GM13977 (cell line): Measurements from ENCODE around the gene ZNF816.

ENCODE experiments used
- DNase-seq: peaks from one replicate; pipeline ENCODE4 v3.0.0; 2012; ENCODE audit warnings: low spot score
- in situ Hi-C: fragments of 300-500 bp; cut with MboI; formaldehyde crosslinking; loops from one replicate; pipeline ENCODE4 v1.12.0; 2022; ENCODE audit warnings: low sequenced_read_pairs, low pct_unique_long_range_greater_than_20kb, mixed read lengths, inconsistent platforms; ENCODE audit not compliant: unreplicated experiment
- TF ChIP-seq, protein P1 (sequence below): IDR thresholded peaks from 2 replicates; pipeline ENCODE4 v1.5.1; 2012; ENCODE audit warnings: mild to moderate bottlenecking, control low read depth; ENCODE audit not compliant: insufficient read depth; ENCODE audit errors: extremely low read depth, missing control alignments

ZNF816 gene

DNA sequence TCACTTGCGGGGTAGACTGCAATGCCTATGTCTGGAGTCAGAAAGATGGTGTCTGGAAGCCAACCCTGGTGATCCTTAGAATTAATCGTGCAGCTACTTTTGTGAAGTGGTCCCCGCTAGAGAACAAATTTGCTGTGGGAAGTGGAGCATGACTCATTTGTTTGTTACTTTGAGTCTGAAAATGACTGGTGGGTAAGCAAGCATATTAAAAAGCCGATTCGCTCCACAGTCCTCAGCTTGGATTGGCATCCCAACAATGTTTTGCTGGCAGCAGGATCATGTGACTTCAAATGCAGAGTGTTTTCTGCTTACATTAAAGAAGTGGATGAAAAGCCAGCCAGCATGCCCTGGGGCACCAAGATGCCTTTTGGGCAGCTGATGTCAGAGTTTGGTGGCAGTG is 41.6 kb upstream of the ZNF816 start:
- no peak for DNase-seq
- in situ Hi-C loops, result no loop called here
- TF ChIP-seq, protein P1, sequence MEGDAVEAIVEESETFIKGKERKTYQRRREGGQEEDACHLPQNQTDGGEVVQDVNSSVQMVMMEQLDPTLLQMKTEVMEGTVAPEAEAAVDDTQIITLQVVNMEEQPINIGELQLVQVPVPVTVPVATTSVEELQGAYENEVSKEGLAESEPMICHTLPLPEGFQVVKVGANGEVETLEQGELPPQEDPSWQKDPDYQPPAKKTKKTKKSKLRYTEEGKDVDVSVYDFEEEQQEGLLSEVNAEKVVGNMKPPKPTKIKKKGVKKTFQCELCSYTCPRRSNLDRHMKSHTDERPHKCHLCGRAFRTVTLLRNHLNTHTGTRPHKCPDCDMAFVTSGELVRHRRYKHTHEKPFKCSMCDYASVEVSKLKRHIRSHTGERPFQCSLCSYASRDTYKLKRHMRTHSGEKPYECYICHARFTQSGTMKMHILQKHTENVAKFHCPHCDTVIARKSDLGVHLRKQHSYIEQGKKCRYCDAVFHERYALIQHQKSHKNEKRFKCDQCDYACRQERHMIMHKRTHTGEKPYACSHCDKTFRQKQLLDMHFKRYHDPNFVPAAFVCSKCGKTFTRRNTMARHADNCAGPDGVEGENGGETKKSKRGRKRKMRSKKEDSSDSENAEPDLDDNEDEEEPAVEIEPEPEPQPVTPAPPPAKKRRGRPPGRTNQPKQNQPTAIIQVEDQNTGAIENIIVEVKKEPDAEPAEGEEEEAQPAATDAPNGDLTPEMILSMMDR, result no peak

DNA sequence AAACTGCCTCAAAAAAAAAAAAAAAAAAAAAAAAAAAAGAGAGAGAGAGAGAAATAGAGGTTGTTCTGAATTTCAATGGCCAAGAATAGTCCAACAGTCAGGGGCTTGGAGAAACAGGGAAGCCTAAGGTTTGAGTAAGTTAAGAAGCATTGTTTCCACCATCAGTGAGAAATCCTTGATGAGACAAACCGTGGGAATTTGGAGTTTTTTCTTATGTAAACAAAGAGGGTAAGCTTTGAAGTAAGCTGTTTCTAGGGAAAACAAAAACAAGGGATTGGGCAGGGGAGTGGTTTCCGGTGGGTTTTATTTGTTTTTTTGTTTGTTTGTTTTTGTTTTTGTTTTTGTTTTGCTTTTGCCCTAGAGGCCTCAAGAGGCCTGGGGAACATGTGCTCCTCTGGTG is 39.8 kb upstream of the ZNF816 start:
- in situ Hi-C loops, result no loop called here
- no peak for DNase-seq
- TF ChIP-seq, protein P1, result no peak

DNA sequence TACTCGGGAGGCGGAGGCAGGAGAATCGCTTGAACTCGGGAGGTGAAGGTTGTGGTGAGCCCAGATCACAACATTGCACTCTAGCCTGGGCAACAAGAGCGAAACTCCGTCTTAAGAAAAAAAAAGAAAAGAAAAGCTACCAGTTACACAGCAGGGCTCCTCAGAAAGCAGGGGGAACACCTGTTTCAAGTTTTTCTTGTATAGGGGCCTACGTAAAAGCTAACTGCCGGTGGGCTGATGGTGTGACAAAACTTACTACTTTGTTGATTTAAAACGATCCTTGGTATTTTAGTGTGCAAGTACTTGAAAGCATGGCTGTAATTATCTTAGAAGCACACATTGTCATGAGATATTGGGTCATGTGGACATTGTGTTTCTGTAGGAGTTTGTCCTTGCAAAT is 35.3 kb upstream of the ZNF816 start:
- in situ Hi-C loops, result no loop called here
- DNase-seq, result no peak
- TF ChIP-seq, protein P1, result no peak

DNA sequence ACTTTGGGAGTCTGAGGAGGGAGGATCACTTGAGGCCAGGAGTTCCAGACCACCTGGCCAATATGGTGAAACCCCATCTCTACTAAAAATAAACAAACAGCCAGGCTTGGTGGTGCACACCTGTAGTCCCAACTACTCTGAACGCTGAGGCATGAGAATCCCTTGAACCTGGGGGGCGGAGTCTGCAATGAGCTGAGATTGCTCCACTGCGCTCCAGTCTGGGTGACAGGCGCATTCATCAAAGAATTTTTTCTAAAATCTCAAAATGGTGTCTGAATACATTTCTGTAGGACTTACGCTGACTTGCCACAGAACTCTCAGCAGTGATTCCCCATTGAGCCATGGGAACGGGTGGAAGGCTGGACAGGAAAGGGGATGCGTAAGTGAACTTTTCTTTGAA is 33.0 kb upstream of the ZNF816 start:
- TF ChIP-seq, protein P1, result no peak
- in situ Hi-C loops, result no loop called here
- no peak for DNase-seq

DNA sequence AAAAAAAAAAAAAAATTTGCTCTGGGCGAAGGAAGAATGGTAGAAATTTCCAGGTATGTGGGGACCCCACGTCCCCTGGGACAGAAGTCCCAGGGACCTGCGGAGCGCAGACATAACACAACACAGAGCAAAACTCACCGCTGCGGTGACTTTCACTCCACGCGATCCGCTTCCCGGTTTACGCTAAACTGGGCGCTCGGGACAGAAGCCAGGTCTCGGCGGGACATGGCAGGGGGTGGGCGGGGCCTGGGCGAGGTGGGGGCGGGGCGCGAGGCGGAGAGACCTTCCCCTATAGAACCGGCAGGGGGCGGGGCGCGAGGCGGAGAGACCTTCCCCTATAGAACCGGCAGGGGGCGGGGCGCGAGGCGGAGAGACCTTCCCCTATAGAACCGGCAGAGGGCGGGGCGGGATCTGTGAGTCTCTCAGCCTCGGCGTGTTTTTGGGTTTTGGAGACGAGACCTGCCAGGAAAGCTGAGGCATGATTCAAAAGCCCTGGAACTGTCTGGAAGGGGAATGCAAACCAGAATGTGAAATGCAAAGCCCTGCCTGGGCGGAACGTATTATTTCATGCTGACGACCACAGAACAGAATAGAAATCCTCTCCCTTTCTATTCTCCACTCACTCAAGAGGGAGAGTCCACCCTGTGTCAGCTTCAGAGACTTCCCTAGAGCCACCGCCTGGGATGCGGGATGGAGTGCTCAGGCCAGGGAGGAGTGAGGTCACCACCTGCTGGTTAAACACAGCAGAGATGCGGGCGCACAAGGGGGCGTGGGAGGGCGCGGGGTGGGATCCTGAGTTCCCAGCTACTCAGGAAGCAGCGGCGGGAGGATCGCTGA is 30.9 kb upstream of the ZNF816 start:
- in situ Hi-C loops, result no loop called here
- peak; percentile 77 for DNase-seq
- TF ChIP-seq, protein P1, result peak; percentile 36

DNA sequence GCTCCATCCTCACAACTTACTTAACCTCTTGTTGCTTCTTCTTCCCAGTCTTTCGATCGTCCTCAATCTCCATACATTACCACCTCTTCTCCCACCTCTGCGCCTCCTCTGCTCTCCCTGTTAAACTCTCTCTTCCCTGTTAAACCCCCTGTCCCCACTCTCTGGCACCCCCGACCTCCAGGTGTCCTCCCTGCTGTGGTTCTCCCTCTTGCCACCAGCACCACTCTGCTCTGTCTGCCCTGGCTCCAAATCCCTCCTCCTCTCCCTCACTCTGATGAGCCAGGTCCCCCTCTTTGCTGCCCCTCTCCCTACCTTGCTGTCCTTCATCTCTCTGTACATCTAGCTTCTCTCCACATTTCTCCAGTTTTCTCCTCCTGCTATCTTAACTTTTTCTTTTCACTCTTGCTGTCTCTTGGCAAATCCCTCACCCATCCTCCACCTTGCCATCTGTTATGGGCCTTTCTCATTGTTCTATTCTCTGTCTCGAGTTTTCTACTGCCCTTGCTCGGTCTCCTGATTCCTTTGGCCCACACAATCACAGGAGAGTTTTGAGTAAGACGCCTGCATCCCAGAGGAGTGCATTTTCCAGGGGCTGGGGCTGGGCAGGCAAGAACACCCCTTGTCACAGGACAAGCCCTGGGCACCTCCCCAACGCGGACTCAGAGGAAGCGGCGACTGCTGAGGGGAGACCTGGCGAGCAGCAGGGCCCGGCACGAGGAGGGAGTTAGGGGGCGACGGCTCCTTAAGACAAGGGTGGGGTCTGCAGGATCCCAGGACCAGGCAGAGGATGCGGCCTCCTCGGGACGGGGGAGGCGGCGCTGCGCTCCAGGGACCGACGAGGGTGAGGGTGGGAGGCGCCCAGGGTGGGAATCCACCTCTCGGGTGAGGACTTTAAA is 29.7 kb upstream of the ZNF816 start:
- in situ Hi-C loops, result no loop called here
- TF ChIP-seq, protein P1, result no peak
- no peak for DNase-seq
